Measurements from ENCODE around the gene HSPA6.
"Not testable (repeated sequence)": the region's sequence is repeated elsewhere in the genome, so short reads cannot be mapped to it uniquely, and the experiment has no call there.

- not testable (repeated sequence) for TF ChIP-seq EP300 (conservative IDR thresholded peaks at IDR 0.05; ENCODE audit: poor library complexity, severe bottlenecking); CTCF (IDR thresholded peaks at IDR 0.05; ENCODE audit: poor library complexity, severe bottlenecking); RAD21 (conservative IDR thresholded peaks at IDR 0.05); TAF1 (IDR thresholded peaks at IDR 0.05; ENCODE audit: low read depth); EZH2 (IDR thresholded peaks at IDR 0.05; ENCODE audit: borderline replicate concordance, insufficient read depth, low read length, poor library complexity, severe bottlenecking)
Observed at GRCh38 chr1:161539731-161540569, 15.6 kb downstream of the HSPA6 start.

Data from neural cell (in vitro differentiated cells).